Measurements from ENCODE around the gene GINS2.

DNA sequence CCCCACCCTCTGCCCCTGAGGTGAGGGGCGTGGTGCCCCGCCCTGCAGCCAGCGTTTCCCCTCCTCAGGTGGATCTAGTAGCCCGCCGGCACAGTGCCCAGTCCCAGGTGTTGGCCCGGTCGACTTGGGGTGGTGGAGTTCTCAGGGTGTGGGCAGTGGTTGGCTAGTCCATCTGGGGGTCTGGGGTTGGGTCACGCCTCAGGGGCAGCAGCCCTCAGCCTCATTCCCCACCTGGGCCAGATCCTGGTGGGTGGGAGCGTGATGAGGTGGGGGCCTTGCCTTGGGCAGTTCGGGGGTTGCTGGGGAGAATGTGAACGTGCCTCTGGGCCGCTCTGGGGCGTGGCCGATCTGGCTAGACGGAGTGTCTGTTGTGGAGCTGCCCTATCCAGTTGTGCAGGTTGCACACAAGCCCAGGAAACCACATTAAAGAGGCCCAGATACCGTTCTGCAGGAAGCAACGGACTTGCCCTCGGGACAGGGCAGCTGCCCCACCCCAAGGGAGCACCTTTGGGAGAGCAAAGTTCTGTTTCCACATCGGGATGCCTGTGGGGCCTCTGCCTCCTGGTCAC is 43.6 kb downstream of the GINS2 start:
- TF ChIP-seq, protein P1, sequence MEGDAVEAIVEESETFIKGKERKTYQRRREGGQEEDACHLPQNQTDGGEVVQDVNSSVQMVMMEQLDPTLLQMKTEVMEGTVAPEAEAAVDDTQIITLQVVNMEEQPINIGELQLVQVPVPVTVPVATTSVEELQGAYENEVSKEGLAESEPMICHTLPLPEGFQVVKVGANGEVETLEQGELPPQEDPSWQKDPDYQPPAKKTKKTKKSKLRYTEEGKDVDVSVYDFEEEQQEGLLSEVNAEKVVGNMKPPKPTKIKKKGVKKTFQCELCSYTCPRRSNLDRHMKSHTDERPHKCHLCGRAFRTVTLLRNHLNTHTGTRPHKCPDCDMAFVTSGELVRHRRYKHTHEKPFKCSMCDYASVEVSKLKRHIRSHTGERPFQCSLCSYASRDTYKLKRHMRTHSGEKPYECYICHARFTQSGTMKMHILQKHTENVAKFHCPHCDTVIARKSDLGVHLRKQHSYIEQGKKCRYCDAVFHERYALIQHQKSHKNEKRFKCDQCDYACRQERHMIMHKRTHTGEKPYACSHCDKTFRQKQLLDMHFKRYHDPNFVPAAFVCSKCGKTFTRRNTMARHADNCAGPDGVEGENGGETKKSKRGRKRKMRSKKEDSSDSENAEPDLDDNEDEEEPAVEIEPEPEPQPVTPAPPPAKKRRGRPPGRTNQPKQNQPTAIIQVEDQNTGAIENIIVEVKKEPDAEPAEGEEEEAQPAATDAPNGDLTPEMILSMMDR (IDR thresholded peaks at IDR 0.05; ENCODE audit: low read length), result no peak
- TF ChIP-seq EZH2 (IDR thresholded peaks at IDR 0.05; ENCODE audit: borderline replicate concordance, low read length), result no peak

Data from OCI-LY1 (cell line).